ENCODE results near the gene TRPV6. TPM values are rescaled to one million over a fixed set of nuclear protein-coding genes. Genes with fewer than 3 reads are reported as not detected.

The TRPV6 gene
- total RNA-seq, 1 experiment from 2014 or later, result not detected

DNA sequence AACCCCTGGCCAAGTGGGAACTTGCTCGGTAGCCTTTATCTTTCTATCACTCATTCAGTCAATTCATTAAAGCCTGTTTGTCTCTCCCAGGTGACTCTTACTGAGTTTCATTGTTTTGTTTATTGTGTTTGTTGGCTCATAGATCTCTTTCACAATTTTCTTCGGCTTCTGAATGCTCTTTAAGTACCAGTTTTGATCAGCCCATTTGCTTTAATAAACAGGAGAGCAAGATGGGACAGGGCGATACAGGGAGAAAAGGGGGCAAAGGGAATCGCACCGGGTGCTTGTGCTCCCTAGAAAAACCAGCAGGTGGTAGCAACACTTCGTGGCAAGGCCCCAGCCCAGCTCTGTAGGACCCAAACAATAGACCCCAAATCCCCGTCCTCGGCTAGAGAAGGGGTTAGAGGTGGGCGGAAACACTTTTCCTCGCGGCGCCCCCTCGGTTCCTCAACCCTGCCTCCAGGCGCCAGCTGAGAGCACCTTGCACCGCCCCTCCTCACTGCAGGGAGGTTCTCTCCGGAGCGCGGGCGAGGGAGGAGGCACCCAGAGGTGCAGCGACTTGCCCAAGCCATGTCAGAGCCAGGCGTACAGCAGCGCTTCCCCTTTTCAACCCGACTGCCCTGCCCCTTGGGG lies 31.7 kb downstream of the TRPV6 start:
- peak; percentile 57 for DNase-seq (ENCODE audit: low spot score)

DNA sequence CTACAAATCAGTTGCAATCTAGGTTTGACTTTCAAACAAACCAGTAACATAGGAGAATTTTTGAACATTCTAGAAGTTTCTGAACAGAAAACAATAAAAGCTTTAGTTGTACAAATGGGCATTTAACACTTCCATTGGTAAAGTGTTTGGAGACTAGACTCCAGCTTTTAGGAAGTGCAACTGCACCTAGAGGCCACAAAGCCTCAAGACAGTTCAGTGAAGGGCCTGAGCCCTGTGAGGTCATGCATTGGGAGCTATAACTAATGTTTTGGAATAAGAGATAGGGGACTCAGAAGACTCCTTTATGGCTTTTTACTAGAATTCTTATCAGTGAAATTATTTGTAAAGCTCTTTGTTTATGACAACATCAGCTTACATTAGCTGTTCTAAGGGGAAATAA lies 33.6 kb downstream of the TRPV6 start:
- DNase-seq (ENCODE audit: low spot score), result no peak

DNA sequence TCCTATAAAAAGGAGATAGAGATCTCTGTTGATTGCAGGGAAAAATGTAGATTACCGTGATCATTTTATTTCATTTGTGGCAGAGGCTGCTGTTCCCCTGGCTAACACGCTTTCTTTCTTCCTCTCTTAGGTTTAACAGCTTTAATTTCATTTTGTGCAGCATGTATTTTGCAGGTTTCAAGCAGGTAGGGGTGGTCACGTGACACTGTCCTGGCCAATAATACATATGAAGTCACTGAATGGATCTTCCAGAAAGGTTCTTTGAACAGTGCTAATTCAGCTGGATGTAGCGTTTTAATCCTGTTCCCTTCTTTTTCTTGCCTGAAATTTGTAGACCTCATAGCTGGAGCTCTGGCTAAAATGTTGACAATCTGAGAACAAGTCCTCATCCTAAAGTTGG lies 34.3 kb downstream of the TRPV6 start:
- no peak for DNase-seq (ENCODE audit: low spot score)

DNA sequence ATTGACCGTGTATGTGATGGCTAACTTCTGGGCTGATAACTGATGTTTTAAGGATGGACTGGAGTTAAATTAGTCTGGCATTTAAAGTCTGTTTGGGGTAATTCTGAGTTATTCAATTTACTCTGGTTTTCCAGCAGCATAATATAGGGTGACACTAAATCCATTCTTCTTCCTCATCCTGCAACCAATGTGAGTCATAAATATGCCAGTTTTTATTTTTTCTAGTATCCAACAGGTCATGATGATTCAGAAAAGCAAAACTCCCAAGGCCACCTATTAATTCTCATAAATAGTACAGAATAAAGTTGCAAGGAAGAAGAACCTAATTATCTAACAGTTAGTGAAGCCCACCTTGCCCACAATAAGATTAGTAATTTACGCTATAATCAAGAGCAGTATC lies 38.2 kb downstream of the TRPV6 start:
- DNase-seq (ENCODE audit: low spot score), result no peak

DNA sequence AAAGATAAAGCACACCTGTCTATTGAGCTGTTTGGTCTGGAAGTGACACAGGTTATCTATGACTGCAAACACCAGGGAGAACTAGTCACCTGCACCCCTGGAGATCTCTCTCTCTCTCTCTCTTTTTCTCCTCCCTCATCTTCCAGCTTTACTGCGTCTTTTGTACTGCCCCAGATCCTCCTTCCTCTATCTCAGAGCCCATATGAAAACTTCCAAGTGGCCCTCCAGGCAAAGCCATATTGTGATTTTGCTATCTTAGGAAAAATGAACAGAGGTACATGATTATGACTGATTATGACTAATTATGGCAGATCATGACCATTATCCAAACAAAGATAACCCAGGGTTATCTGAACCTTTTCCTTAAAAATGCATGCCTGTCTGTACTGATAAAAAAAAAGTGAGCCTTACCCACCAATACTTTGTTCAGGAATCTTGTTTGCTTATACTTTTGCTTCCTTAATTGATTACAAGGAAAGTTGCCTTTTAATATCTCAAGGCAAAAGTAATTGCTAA lies 43.2 kb downstream of the TRPV6 start:
- no peak for DNase-seq (ENCODE audit: low spot score)

DNA sequence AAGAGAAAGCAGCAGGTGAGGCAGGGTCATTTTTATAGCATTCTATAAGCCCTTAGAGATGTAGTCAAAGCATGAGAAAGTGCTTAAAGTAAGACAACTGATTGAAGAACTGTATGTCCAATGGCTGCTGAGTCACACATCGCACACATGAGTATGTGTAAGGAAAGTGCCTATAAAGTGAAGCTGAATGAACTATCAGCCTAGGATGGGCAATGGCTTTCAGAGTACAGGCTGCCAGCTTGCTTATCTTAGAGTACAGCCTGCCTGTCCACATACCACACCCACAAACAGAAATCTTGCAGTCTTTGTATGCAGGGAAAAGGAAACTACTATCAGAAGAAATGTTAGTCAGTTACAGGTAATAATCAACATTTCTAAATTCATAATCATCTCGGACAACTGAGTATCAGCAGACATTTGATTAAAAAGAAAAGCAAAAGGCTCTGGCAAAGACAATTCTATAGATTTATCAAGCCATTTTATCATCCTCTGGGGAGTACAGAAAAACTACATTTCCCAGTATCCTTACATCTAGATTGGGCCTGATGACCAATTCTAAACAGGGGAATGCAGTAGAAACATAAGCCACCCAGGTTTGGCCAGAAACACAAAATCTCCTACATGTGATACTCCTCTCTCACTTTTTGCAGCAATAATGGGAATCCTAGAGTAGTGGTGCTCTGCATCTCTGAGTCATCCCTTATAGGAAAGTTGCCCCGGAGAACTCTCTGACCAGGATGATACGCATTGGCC lies 46.9 kb downstream of the TRPV6 start:
- DNase-seq (ENCODE audit: low spot score), result no peak

DNA sequence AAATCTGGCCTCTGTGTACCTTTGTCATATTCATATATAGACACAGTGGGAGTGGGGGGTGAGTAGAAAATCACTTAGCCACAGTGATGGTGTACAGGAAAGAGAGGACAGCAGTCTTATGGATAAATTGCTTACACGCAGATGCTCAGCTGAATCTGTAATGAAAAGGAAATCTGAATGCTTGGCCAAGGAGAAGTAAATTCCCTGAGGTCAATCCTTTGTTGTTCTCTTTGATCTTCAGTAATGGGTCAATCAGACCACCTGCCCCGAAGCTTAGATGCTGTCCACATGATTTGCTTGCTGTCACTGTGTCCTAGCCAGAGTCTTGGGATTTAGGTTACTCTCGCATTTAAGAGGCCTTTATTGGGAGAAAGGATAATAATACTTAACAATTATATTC lies 49.1 kb downstream of the TRPV6 start:
- no peak for DNase-seq (ENCODE audit: low spot score)

DNA sequence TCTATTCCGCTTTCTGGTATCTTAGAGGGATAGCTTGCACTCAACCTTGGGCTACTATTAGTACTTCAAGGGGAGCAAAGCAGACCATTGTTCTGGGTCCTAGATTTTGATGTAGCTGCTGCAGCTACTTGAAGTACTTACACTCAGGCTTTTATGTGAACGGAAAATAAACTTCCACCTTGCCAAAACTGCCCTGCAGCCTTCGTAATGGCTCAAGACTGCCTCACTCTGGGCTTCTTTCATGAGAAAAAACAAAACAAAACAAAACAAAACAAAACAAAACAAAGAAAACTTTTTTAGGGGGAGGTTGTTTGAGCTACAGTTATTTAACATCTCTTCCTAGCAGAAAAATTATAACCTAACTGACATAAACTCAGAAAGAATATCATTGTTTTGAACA lies 50.1 kb downstream of the TRPV6 start:
- DNase-seq (ENCODE audit: low spot score), result no peak

DNA sequence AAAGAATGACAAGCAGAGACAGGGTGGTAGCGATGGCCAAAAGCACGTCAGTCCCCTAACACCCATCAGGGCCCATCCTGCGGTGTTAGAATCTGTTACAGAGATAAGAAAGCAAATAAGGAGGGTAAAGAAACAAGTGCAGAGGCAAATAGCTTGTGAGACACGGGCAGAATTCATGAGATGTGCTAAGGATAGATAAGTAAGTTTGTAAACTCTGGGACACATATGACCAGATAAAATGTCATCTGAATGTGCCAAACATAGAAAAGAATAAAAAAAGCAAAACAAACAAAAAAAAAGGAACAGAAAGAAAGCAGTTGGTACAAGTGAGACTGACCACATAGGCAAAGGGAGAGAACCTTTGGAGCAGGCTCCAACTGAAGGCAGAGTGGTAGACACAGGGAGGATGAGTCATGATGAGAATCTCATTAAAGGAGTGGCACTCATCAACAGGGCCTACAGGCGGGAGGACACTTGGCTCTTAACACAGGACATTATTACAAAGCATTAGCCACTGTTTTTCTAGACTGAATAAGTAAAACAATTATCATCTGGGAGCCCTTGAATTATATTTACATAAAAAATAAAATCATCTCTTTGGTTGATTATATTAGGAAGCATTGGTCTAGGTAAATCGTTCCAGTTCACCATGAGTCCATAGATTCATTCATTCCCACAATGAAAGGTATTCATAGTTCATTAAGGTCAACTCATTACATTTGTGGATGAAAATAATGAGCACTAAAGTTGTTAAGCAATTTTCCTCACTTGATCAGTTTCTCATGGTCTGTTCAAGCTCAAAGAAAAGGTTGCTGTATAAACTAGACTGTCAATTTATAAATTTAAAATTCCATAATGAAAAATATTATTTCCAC lies 52.1 kb downstream of the TRPV6 start:
- DNase-seq (ENCODE audit: low spot score), result no peak

DNA sequence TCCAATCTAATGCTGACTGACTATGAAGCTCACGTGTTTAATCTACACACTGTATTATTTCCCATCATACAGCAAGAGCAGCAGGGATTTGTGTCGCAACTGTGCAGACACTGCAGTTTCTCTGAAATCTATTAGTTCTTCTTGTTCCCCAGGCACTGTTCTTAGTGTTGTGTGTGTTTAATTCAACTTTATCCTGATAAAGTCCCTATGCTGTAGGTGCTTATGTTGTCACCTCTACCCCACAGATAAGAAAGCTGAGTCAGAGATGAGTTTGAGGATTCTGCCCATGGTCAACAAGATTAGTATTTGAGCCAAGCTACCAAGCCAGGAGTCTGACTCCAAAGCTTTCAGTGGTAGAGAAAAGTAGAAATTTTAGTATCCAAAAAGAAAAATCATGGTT lies 53.1 kb downstream of the TRPV6 start:
- DNase-seq (ENCODE audit: low spot score), result no peak

DNA sequence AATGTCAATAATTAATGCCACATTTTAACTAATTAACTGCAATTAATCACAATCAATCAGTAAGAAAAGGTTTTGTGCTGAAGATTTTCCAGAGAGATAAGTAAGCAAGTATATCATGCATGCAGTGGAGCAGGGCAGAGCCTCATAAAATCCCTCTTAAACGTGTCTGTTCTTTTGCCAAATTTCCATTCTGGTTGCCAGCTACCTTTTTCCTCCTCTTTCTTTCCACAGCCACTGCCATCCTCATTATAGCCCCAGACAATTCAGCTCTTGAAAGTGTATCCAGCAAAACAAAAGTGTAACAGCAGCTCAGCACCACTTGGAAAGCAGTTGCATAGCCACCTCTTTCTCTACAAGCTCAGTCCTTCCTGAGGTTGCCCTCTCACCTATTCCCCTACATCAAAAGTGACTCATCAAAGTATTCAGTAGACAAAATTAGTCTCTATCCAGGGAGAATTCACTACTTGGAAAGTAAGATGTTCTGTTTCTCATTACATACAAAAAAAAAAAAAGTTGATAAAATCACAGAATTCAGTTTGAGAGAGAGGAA lies 57.5 kb downstream of the TRPV6 start:
- DNase-seq (ENCODE audit: low spot score), result no peak

DNA sequence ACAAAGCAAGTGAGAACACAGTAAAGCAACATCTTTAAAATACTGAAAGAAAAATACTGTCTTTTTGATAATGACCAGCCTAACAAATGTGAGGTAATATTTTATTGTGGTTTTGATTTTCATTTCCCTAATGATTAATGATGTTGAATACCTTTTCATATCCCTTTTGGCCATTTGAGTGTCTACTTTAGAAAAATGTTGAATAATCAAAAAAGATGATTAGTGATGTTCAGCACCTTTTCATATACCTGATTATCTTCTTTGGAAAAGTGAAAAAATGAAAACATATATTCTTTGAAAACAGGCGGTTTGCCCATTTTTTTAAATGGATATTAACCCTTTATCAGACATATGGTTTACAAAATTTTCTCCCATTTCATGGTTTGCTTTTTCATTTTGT lies 62.8 kb downstream of the TRPV6 start:
- DNase-seq (ENCODE audit: low spot score), result no peak

Other genes starting within 250 kb of the TRPV6 start
- gene PRSS1, start 136.3 kb downstream of the TRPV6 start, total RNA-seq (2014; rRNA removed; shearing (Covaris generic)), result not detected in 2 replicates
- gene PRSS2, start 114.8 kb downstream of the TRPV6 start, total RNA-seq (2014; rRNA removed; shearing (Covaris generic)), result not detected in 2 replicates
- 0.35 and 1.7 TPM in 2 replicates for gene EPHB6, start 30.7 kb downstream of the TRPV6 start, total RNA-seq (2014; rRNA removed; shearing (Covaris generic))
- not detected in 2 replicates for gene TRPV5, start 48.0 kb upstream of the TRPV6 start, total RNA-seq (2014; rRNA removed; shearing (Covaris generic))
- gene LLCFC1, start 53.7 kb upstream of the TRPV6 start, total RNA-seq (2014; rRNA removed; shearing (Covaris generic)), result not detected in 2 replicates
- gene KEL, start 76.6 kb upstream of the TRPV6 start, total RNA-seq (2014; rRNA removed; shearing (Covaris generic)), result 0.21 TPM in 1 of 2 replicates, not detected in the other
- gene OR9A2, start 141.4 kb upstream of the TRPV6 start, total RNA-seq (2014; rRNA removed; shearing (Covaris generic)), result not detected in 2 replicates
- gene OR6V1, start 166.6 kb upstream of the TRPV6 start, total RNA-seq (2014; rRNA removed; shearing (Covaris generic)), result not detected in 2 replicates
- not detected in 2 replicates for gene PIP, start 246.3 kb upstream of the TRPV6 start, total RNA-seq (2014; rRNA removed; shearing (Covaris generic))